Measurements from ENCODE around the gene DSCAML1. TPM values are rescaled to one million over a fixed set of nuclear protein-coding genes. Genes with fewer than 3 reads are reported as not detected.
A peak's percentile ranks its signal among the peaks of the same experiment; 100 is the strongest.

DSCAML1 gene
- total RNA-seq, 2 experiments from 2014 or later = 0.13 to 0.29 TPM

GRCh38 chr11:117444256-117444655 lies 352.8 kb downstream of the DSCAML1 start:
- no peak for DNase-seq
- Mint-ChIP-seq H3K27ac (no peak overlapping the region), H3K36me3 (ENCODE audit: low read depth) (no peaks in the 10 kb centered on the region), H3K4me1 (ENCODE audit: low read depth) (no peaks in the 10 kb centered on the region), H3K9me3 (no peaks in the 10 kb centered on the region), H3K27me3 (peaks cover 5% of the 10 kb centered on the region), H3K4me3 (no peak overlapping the region)
- intact Hi-C loops (cut with micrococcal nuclease) = no loop called here
- ATAC-seq = no peak
- POLR2A ChIA-PET = no interaction called here
- CTCF ChIA-PET = interaction anchor here (1.2 to 3.6 kb wide), 3 partner anchors 18 to 177 kb away, joined by 3 to 25 read pairs (median 5); no protein-coding TSS in a partner anchor
- no peak for TF ChIP-seq CTCF (IDR thresholded peaks at IDR 0.05)

- CTCF ChIA-PET = interaction anchor here (1.0 to 3.6 kb wide), 4 partner anchors 18 to 178 kb away, joined by 3 to 25 read pairs (median 4); no protein-coding TSS in a partner anchor
- Mint-ChIP-seq H3K36me3 (ENCODE audit: low read depth) (no peaks in the 10 kb centered on the region), H3K4me3 (no peak overlapping the region), H3K9me3 (no peaks in the 10 kb centered on the region), H3K27ac (no peak overlapping the region), H3K27me3 (peaks cover 5% of the 10 kb centered on the region), H3K4me1 (ENCODE audit: low read depth) (no peaks in the 10 kb centered on the region)
- DNase-seq = peak; percentile 25
- intact Hi-C loops (cut with micrococcal nuclease) = no loop called here
- peak; percentile 42 for ATAC-seq
- peak; percentile 29 for TF ChIP-seq CTCF (IDR thresholded peaks at IDR 0.05)
- POLR2A ChIA-PET = no interaction called here
These were observed 353.5 kb downstream of the DSCAML1 start for GRCh38 chr11:117443266-117444186.

- ChIA-PET POLR2A (no interaction called here), CTCF (interaction anchor here (1.0 to 3.6 kb wide), 3 partner anchors 17 to 179 kb away, joined by 3 to 25 read pairs (median 3); no protein-coding TSS in a partner anchor)
- TF ChIP-seq CTCF (IDR thresholded peaks at IDR 0.05) = no peak
- intact Hi-C loops (cut with micrococcal nuclease) = no loop called here
- DNase-seq = no peak
- no peaks in the 10 kb centered on the region for H3K9me3 Mint-ChIP-seq
- H3K27ac Mint-ChIP-seq = no peak overlapping the region
- H3K36me3 Mint-ChIP-seq (ENCODE audit: low read depth) = no peaks in the 10 kb centered on the region
- peaks cover 5% of the 10 kb centered on the region for H3K27me3 Mint-ChIP-seq
- no peaks in the 10 kb centered on the region for H3K4me1 Mint-ChIP-seq (ENCODE audit: low read depth)
- ATAC-seq = no peak
- no peak overlapping the region for H3K4me3 Mint-ChIP-seq
These were observed 354.2 kb downstream of the DSCAML1 start for GRCh38 chr11:117442869-117443239.

GRCh38 chr11:117442049-117442868 lies 354.8 kb downstream of the DSCAML1 start:
- no peaks in the 10 kb centered on the region for H3K4me1 Mint-ChIP-seq (ENCODE audit: low read depth)
- H3K27ac Mint-ChIP-seq = no peak overlapping the region
- H3K36me3 Mint-ChIP-seq (ENCODE audit: low read depth) = no peaks in the 10 kb centered on the region
- no peaks in the 10 kb centered on the region for H3K9me3 Mint-ChIP-seq
- intact Hi-C loops (cut with micrococcal nuclease) = no loop called here
- no peak overlapping the region for H3K4me3 Mint-ChIP-seq
- no peak for ATAC-seq
- CTCF ChIA-PET = interaction anchor here (1.0 to 3.6 kb wide), 2 partner anchors 16 to 179 kb away, joined by 3 to 25 read pairs; no protein-coding TSS in a partner anchor
- DNase-seq = no peak
- POLR2A ChIA-PET = no interaction called here
- no peak for TF ChIP-seq CTCF (IDR thresholded peaks at IDR 0.05)
- H3K27me3 Mint-ChIP-seq = peaks cover 5% of the 10 kb centered on the region
